Activated naive CD8-positive, alpha-beta T cell (primary cell): ENCODE measurements around the gene CCDC107.
"Not testable (repeated sequence)": the region's sequence is repeated elsewhere in the genome, so short reads cannot be mapped to it uniquely, and the experiment has no call there.

Experiments
- H3K27ac Mint-ChIP-seq: one replicate; pipeline ENCODE4 v1.8.0; 2021; ENCODE audit warnings: mixed read lengths
- H3K27me3 Mint-ChIP-seq: one replicate; pipeline ENCODE4 v1.8.0; 2021; ENCODE audit warnings: mixed read lengths
- H3K36me3 Mint-ChIP-seq: one replicate; pipeline ENCODE4 v1.8.0; 2021; ENCODE audit warnings: mixed read lengths
- H3K4me1 Mint-ChIP-seq: one replicate; pipeline ENCODE4 v1.8.0; 2021; ENCODE audit warnings: low read depth, mixed read lengths
- H3K4me3 Mint-ChIP-seq: one replicate; pipeline ENCODE4 v1.8.0; 2021; ENCODE audit warnings: mild to moderate bottlenecking, mixed read lengths
- H3K9me3 Mint-ChIP-seq: one replicate; pipeline ENCODE4 v1.8.0; 2021; ENCODE audit warnings: low read depth, mixed read lengths

The CCDC107 gene, protein sequence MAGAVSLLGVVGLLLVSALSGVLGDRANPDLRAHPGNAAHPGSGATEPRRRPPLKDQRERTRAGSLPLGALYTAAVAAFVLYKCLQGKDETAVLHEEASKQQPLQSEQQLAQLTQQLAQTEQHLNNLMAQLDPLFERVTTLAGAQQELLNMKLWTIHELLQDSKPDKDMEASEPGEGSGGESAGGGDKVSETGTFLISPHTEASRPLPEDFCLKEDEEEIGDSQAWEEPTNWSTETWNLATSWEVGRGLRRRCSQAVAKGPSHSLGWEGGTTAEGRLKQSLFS

GRCh38 chr9:35658137-35658967 is at the start of gene CCDC107:
Gene CCDC107, plus strand, starts transcription at chr9:35658292. Its CDS starts 88 bp downstream, at chr9:35658380.
- peak within 1 kb of the TSS; percentile 99 for H3K27ac Mint-ChIP-seq
- H3K4me1 Mint-ChIP-seq: peaks cover 67% of the 10 kb centered on the region
- no peaks in the 10 kb centered on the region for H3K27me3 Mint-ChIP-seq
- H3K4me3 Mint-ChIP-seq: peak within 1 kb of the TSS; percentile 85
- no peaks in the 10 kb centered on the region for H3K9me3 Mint-ChIP-seq
- H3K36me3 Mint-ChIP-seq: peaks cover 2% of the 10 kb centered on the region

DNA sequence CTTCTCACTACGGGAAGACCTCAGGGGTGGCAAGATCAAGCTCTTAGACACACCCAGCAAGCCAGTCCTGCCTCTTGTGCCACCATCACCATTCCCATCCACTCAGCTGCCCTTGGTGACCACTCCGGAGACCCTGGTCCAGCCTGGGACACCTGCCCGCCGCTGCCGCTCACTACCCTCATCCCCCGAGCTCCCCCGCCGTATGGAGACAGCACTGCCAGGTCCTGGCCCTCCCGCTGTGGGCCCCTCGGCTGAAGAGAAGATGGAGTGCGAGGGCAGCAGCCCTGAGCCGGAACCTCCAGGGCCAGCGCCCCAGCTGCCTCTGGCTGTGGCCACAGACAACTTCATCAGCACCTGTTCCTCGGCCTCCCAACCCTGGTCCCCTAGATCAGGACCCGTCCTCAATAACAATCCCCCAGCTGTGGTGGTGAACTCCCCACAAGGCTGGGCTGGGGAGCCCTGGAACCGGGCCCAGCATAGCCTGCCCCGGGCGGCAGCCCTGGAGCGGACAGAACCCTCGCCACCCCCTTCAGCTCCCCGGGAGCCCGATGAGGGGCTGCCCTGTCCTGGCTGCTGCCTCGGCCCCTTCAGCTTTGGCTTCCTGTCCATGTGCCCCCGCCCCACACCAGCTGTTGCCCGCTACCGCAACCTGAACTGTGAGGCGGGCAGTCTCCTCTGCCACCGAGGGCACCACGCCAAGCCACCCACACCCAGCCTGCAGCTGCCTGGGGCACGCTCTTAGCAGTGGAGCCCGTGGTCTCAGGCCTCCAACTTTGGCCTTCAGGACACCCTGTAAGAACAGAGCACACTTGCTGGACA is 48.9 kb upstream of the CCDC107 start:
- Mint-ChIP-seq H3K27me3 (no peaks in the 10 kb centered on the region), H3K9me3 (no peaks in the 10 kb centered on the region), H3K36me3 (peaks cover 3% of the 10 kb centered on the region), H3K4me1 (peaks cover 24% of the 10 kb centered on the region), H3K4me3 (no peak overlapping the region), H3K27ac (no peak overlapping the region)

DNA sequence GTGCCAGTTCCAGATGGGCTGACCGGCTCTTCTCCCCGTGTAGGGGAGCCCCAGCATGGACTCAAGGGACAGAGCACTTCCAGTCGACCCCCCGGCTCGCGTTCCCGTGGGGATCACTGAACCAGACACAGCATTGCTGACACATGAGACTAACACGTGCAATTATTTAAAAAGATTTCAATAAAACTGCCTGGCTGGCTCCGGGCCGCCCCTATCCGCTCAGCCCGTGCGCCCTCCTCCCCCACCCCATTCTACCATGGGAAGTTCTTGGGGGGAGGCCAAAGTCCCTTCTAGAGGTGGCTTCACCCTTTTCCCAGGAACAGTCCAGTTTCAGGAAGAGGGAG is 48.3 kb upstream of the CCDC107 start:
- Mint-ChIP-seq H3K9me3 (no peaks in the 10 kb centered on the region), H3K27ac (no peak overlapping the region), H3K27me3 (no peaks in the 10 kb centered on the region), H3K4me3 (no peak overlapping the region), H3K36me3 (peaks cover 3% of the 10 kb centered on the region), H3K4me1 (peaks cover 21% of the 10 kb centered on the region)

DNA sequence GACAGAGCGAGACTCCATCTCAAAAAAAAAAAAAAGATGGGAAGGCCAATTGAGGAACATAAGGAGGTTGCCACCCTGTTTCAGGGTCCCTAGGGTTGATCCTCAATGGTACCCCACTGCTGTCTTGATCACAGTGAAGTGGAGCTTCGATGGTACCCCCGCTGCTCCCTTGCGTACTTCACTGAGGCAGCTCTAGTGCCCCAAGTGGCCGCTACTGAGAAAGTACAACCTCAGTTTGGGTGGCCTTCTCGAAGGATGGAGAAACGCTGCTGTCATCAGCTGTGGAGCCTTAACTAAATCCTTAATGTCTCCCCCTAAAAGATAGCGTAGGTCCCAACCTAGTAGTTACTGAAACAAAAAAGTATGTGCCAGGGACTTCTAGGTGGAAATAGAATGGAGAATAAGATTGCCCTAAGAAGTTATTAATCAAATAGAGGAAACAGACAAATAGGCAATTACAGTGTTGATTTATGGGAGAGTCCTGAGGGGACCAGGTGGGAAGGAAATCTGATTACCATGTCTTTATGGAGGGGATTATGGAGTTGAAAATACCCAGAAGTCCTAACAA is 46.8 kb upstream of the CCDC107 start:
- Mint-ChIP-seq H3K4me3 (no peak overlapping the region), H3K4me1 (peaks cover 20% of the 10 kb centered on the region), H3K9me3 (no peaks in the 10 kb centered on the region), H3K27ac (peak overlapping the region; percentile 28), H3K27me3 (no peaks in the 10 kb centered on the region), H3K36me3 (peaks cover 3% of the 10 kb centered on the region)

GRCh38 chr9:35612066-35612465 is 46.0 kb upstream of the CCDC107 start:
- not testable (repeated sequence) for H3K27ac Mint-ChIP-seq, H3K9me3 Mint-ChIP-seq, H3K4me3 Mint-ChIP-seq, H3K27me3 Mint-ChIP-seq, H3K36me3 Mint-ChIP-seq
- peaks cover 20% of the 10 kb centered on the region for H3K4me1 Mint-ChIP-seq

DNA sequence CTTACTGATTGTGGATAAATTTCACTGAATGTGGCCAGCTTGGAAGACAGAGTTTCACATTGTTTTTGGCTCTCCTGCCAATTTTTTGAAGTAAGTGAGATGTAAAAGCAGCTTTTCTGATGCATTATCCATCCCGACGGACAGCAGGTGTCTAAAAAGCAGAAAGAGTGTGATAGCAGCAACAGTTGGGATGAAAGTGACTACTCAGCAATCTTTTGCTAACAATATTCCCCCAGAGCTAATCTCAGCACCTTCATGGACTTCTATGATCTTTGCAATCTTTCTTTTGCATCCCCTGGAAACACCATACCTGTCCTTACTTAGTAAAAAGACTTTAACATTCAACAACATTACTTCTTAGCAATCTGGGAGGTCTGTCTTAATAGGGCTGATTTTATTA is 45.2 kb upstream of the CCDC107 start:
- H3K4me3 Mint-ChIP-seq: no peak overlapping the region
- no peaks in the 10 kb centered on the region for H3K27me3 Mint-ChIP-seq
- H3K27ac Mint-ChIP-seq: no peak overlapping the region
- H3K9me3 Mint-ChIP-seq: no peaks in the 10 kb centered on the region
- H3K36me3 Mint-ChIP-seq: peaks cover under 1% of the 10 kb centered on the region
- peaks cover 24% of the 10 kb centered on the region for H3K4me1 Mint-ChIP-seq

DNA sequence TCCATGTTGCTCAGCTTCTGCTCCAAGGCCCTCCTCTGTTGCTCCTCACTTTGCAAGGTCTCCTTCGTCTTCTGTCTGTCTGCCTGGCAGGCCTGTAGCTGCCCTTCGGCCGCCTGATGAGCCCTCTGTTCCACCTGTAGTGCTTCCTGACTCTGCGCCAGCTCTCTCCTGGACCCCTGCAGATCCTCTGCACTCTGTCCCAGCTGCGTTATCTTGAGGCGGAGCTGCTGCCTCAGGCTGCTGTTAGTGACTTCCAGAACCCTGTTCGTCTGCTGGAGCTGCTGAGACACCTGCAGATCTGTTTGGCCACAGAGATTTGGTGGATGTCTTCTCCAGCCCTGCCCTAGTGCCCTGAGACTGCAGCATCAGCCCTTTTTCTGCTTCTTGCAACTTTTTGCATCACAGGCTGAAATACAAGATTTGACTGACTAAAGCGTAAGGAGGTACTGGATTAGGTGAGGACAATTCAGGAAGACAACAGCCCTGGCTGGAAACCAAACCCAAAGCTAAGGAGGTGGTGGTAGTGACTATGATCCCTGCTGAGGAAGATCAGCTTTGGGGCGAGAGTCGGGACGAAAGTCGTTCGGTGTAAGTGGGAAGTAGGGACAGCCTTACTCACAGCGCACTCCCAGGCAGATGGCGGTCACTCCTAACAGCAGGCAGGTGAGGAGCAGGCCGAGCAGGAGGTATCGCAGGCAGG is 42.0 kb upstream of the CCDC107 start:
- Mint-ChIP-seq H3K36me3 (no peaks in the 10 kb centered on the region), H3K27ac (peak overlapping the region; percentile 80)

DNA sequence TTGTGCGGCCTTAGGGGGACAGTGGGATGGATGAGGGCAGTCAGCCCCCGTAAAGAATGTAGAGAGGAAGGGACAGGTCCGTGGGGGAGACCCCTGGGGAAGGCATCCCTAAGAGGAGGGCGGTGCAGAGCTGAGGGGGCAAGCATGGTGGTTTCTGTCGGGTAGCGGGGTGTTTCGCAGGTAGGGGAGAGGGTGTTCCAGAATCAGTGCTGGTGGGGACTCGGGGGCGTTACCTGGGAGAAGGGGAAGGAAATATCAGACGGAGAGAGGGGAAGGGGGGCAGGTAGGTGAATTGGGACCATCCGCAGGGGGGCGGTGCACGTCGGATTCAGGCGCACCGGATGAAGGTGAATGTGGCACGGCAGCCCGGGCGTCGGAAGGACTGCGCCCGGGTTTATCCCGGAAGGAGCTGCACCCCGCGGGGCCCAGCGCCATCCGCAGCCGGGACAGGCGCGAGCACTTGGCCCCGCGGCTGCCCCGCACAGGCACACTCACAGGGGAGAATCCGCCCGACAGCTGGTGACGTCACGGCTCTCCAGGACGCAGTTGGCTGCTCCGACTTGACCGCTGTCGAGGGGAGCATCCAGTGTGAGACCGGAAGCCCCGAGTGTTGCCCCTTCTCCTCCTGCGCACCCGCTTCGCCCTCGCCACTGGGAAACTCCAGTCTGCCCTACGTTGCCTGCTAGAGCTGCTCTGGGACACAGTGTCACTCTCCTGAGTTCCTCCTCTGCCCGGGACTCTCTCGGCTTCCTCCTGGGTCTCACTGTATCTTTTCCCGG is 41.2 kb upstream of the CCDC107 start:
- peaks cover 44% of the 10 kb centered on the region for H3K4me1 Mint-ChIP-seq
- H3K9me3 Mint-ChIP-seq: no peaks in the 10 kb centered on the region
- no peaks in the 10 kb centered on the region for H3K27me3 Mint-ChIP-seq
- no peaks in the 10 kb centered on the region for H3K36me3 Mint-ChIP-seq
- peak overlapping the region; percentile 81 for H3K4me3 Mint-ChIP-seq
- peak overlapping the region; percentile 86 for H3K27ac Mint-ChIP-seq

More for the DNA sequence above, 42.0 kb upstream of the CCDC107 start:
- Mint-ChIP-seq H3K27me3 (no peaks in the 10 kb centered on the region), H3K9me3 (no peaks in the 10 kb centered on the region), H3K4me3 (peak overlapping the region; percentile 81), H3K4me1 (peaks cover 49% of the 10 kb centered on the region)

DNA sequence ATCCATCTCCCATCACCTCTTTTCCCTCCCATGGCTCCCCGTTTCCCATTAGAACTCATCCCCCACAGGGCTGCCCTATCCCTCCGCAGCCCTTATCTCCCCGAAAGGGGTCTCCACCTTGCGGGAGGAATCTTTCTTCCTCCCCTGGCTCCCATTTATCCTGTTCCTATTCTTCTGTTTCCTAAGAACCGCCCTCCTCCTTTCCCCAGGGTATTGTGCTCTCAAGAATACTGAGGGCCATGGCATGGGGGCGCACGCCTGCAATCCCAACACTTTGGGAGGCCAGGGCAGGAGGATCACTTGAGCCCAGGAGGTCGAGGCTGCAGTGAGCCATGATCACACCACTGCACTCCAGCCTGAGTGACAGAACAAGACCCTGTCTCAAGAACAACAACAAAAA is 40.5 kb upstream of the CCDC107 start:
- peak overlapping the region; percentile 81 for H3K4me3 Mint-ChIP-seq
- H3K27ac Mint-ChIP-seq: peak overlapping the region; percentile 86
- H3K36me3 Mint-ChIP-seq: no peaks in the 10 kb centered on the region
- peaks cover 44% of the 10 kb centered on the region for H3K4me1 Mint-ChIP-seq
- no peaks in the 10 kb centered on the region for H3K9me3 Mint-ChIP-seq
- H3K27me3 Mint-ChIP-seq: no peaks in the 10 kb centered on the region

DNA sequence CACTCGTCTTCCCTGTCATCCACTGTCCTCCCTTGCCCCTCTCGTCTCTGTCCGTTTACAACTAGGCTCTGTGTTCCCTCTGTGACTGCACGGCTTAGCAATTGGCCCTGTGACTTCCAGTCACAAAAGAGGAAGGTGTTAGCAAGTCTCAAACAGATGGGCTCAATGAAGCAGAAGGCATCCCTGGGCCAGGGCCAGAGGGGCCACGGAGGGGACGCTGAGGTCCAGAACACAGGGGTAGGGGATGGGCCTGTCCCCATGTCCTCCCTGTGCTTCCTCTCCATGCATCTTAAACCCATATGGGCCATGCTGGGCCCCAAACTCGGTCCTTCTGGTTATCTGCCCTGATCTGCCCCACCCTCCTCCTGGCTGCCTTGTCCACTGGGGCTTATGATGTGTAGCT is 39.8 kb upstream of the CCDC107 start, which contains the start of gene CD72:
Gene CD72 (minus strand): TSS at position 89 of the 403 bp plus-strand sequence. CDS start 110 bp downstream, outside the sequence.
- H3K36me3 Mint-ChIP-seq: no peaks in the 10 kb centered on the region
- H3K4me1 Mint-ChIP-seq: peaks cover 44% of the 10 kb centered on the region
- no peaks in the 10 kb centered on the region for H3K27me3 Mint-ChIP-seq
- H3K4me3 Mint-ChIP-seq: peak within 1 kb of the TSS; percentile 81
- H3K27ac Mint-ChIP-seq: peak within 1 kb of the TSS; percentile 88
- H3K9me3 Mint-ChIP-seq: no peaks in the 10 kb centered on the region

- no peaks in the 10 kb centered on the region for H3K36me3 Mint-ChIP-seq
- peak overlapping the region; percentile 88 for H3K27ac Mint-ChIP-seq
- H3K4me1 Mint-ChIP-seq: peaks cover 44% of the 10 kb centered on the region
- H3K9me3 Mint-ChIP-seq: no peaks in the 10 kb centered on the region
- H3K4me3 Mint-ChIP-seq: peak overlapping the region; percentile 69
- H3K27me3 Mint-ChIP-seq: no peaks in the 10 kb centered on the region
These were observed 39.0 kb upstream of the CCDC107 start for GRCh38 chr9:35618854-35619799.

- no peaks in the 10 kb centered on the region for H3K27me3 Mint-ChIP-seq
- H3K4me3 Mint-ChIP-seq: peak overlapping the region; percentile 69
- H3K27ac Mint-ChIP-seq: peak overlapping the region; percentile 88
- H3K36me3 Mint-ChIP-seq: no peaks in the 10 kb centered on the region
- no peaks in the 10 kb centered on the region for H3K9me3 Mint-ChIP-seq
- peaks cover 44% of the 10 kb centered on the region for H3K4me1 Mint-ChIP-seq
These were observed 38.3 kb upstream of the CCDC107 start for GRCh38 chr9:35619800-35620158.

DNA sequence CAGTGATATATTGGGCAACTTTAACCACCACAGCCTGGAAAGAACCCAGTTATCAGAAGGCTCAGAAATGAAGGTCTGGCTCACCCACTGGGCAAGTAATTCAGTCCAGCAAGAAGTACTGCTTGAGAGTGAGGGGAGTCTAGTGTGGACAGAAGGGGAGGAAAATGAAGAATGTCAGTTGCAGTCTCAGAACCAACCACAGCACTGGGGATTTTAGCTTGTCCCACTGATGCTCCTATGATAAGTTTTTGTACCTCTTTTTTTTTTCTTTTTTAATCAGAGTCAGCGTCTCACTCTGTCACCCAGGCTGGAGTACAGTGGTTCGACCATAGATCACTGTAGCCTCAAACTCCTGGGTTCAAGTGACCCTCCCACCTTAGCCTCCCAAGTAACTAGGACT is 30.5 kb upstream of the CCDC107 start:
- Mint-ChIP-seq H3K36me3 (no peaks in the 10 kb centered on the region), H3K27me3 (no peaks in the 10 kb centered on the region), H3K9me3 (no peaks in the 10 kb centered on the region), H3K27ac (no peak overlapping the region), H3K4me3 (no peak overlapping the region), H3K4me1 (peaks cover 6% of the 10 kb centered on the region)
